ENCODE results near the gene CDH4.

CDH4 gene

DNA sequence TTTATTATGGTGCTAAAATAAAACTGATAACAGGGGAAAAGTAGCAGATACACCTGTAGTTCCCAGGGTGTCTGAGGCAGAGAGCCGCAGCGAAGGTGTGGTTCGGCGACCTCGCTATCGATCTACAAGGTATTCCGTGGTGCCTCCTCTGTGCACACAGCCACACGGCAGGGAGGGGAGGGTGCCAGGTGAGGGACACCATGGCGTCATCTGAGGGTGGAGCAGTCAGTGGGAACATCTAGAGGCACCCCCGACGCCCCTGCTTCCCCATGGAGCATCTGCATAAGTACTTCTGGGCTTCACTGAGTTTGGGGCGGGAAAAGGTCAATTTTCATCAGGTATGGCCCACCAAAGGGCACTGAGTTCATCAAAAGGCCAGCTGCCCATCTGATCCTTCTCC is 570.3 kb downstream of the CDH4 start:
- no peak overlapping the region for H3K4me3 ChIP-seq (ENCODE audit: low read depth, low read length)
- no peak overlapping the region for H3K9ac ChIP-seq (ENCODE audit: low read length)
- no peak overlapping the region for H3K27ac ChIP-seq (ENCODE audit: low read depth, low read length)
- peaks cover 26% of the 10 kb centered on the region for H3K27me3 ChIP-seq (ENCODE audit: control insufficient read depth, insufficient read depth, low read length)
- H3K4me1 ChIP-seq (ENCODE audit: control insufficient read depth, insufficient read depth, low read length), result no peaks in the 10 kb centered on the region
- H3K36me3 ChIP-seq (ENCODE audit: control insufficient read depth, insufficient read depth, low read length), result no peaks in the 10 kb centered on the region
- H3K9me3 ChIP-seq (ENCODE audit: control insufficient read depth, insufficient read depth, low read depth, low read length), result peaks cover 6% of the 10 kb centered on the region

DNA sequence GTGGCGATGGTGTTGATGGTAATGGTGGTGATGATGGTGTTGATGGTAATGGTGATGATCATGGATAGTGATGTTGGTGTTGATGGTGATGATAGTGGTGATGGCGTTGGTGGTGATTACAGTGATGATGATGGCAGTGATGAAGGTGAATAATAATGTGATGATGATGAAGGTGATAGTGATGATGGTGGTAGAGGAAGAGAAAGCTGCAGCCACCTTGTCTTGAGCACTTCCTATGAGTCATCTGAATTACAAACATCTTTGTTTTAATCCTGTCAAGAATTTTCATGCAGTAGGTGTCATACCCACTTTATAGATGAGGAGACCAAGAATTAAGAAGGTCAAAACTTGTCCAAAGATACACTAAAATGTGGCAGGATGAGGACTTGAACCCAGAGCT is 571.2 kb downstream of the CDH4 start:
- peaks cover 26% of the 10 kb centered on the region for H3K27me3 ChIP-seq (ENCODE audit: control insufficient read depth, insufficient read depth, low read length)

DNA sequence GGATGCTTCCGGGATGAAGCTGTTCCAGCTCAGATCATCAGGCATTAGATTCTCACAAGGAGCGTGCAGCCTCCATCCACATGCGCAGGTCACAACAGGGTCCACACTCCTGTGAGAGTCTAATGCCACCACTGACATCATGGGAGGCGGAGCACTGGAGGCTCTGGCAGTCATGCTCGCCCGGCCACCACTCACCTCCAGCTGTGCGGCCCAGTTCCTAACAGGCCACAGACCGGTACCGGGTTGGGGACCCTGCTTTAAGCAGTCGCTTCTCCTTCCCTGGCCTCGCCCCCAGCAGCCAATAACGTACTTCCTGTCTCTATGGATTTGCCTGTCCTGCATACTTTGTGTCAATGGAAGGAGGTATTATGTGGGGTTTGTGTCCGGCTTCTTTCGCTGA is 576.8 kb downstream of the CDH4 start:
- no peaks in the 10 kb centered on the region for H3K36me3 ChIP-seq (ENCODE audit: control insufficient read depth, insufficient read depth, low read length)
- H3K27me3 ChIP-seq (ENCODE audit: control insufficient read depth, insufficient read depth, low read length), result peaks cover 23% of the 10 kb centered on the region
- H3K4me1 ChIP-seq (ENCODE audit: control insufficient read depth, insufficient read depth, low read length), result no peaks in the 10 kb centered on the region
- H3K9ac ChIP-seq (ENCODE audit: low read length), result no peak overlapping the region
- H3K27ac ChIP-seq (ENCODE audit: low read depth, low read length), result no peak overlapping the region
- H3K4me3 ChIP-seq (ENCODE audit: low read depth, low read length), result no peak overlapping the region
- peaks cover 18% of the 10 kb centered on the region for H3K9me3 ChIP-seq (ENCODE audit: control insufficient read depth, insufficient read depth, low read depth, low read length)

More for the DNA sequence above, 571.2 kb downstream of the CDH4 start:
- H3K9ac ChIP-seq (ENCODE audit: low read length), result no peak overlapping the region
- no peaks in the 10 kb centered on the region for H3K36me3 ChIP-seq (ENCODE audit: control insufficient read depth, insufficient read depth, low read length)
- no peak overlapping the region for H3K27ac ChIP-seq (ENCODE audit: low read depth, low read length)
- no peak overlapping the region for H3K4me3 ChIP-seq (ENCODE audit: low read depth, low read length)
- peaks cover 13% of the 10 kb centered on the region for H3K9me3 ChIP-seq (ENCODE audit: control insufficient read depth, insufficient read depth, low read depth, low read length)
- H3K4me1 ChIP-seq (ENCODE audit: control insufficient read depth, insufficient read depth, low read length), result no peaks in the 10 kb centered on the region

DNA sequence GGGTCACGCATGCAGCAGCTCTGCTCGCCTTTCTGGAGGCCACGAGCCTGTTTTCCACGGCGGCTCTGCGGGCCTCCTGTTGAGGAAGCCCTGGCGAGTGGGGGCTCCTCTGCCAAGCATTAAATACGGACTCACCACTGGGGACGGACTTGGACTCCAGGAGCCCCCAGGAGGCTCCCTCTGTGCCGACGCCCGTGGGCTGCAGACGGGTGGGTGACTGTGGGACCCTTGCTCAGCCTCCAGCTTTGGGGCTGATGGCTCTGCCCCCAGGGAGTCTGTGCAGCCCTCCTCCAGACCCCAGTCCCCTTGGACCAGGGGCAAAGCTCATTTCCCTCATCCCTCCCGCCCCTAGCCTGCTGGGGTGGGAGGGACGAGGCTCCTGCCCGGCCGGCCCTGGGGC is 577.5 kb downstream of the CDH4 start:
- no peak overlapping the region for H3K27ac ChIP-seq (ENCODE audit: low read depth, low read length)
- H3K9ac ChIP-seq (ENCODE audit: low read length), result no peak overlapping the region
- H3K27me3 ChIP-seq (ENCODE audit: control insufficient read depth, insufficient read depth, low read length), result peaks cover 21% of the 10 kb centered on the region
- no peaks in the 10 kb centered on the region for H3K36me3 ChIP-seq (ENCODE audit: control insufficient read depth, insufficient read depth, low read length)
- H3K4me3 ChIP-seq (ENCODE audit: low read depth, low read length), result no peak overlapping the region
- H3K4me1 ChIP-seq (ENCODE audit: control insufficient read depth, insufficient read depth, low read length), result no peaks in the 10 kb centered on the region
- peaks cover 18% of the 10 kb centered on the region for H3K9me3 ChIP-seq (ENCODE audit: control insufficient read depth, insufficient read depth, low read depth, low read length)

DNA sequence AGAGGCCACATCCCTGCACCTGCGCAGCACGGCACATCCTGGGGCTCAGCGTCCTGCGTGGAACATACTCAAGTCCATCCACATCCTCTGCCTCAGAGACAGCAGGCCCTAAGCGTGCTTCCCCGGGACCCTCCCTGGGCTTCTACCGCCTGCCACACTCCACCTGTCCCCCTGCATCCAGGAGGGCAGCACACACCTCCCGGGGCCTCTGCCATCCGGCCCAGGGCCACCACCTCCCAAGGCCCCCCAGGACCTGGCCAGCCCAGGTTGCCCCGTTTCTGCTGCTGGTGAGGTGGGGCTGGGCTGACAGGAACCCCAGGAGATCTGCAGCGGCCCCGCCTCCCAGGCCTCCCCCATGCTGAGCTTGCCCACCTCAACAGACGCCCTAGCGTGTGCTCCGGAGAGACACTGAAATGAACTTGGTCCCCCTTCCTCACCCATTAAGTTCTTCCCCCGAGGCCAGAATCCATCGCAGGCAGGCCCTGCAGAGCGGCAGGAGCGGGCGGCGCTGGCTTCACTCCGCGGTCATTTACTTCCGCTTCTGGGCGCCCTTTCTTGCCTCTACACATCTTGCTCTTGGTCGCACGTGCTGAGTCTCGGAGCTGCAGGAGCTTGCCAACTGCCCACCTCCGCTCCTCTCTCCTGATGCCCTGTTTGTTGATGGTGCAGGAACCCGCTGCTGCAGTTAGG is 578.3 kb downstream of the CDH4 start:
- Histone ChIP-seq H3K4me1 (ENCODE audit: control insufficient read depth, insufficient read depth, low read length) (no peaks in the 10 kb centered on the region), H3K36me3 (ENCODE audit: control insufficient read depth, insufficient read depth, low read length) (no peaks in the 10 kb centered on the region), H3K9ac (ENCODE audit: low read length) (no peak overlapping the region), H3K27me3 (ENCODE audit: control insufficient read depth, insufficient read depth, low read length) (peaks cover 21% of the 10 kb centered on the region), H3K27ac (ENCODE audit: low read depth, low read length) (no peak overlapping the region), H3K9me3 (ENCODE audit: control insufficient read depth, insufficient read depth, low read depth, low read length) (peaks cover 18% of the 10 kb centered on the region), H3K4me3 (ENCODE audit: low read depth, low read length) (no peak overlapping the region)

DNA sequence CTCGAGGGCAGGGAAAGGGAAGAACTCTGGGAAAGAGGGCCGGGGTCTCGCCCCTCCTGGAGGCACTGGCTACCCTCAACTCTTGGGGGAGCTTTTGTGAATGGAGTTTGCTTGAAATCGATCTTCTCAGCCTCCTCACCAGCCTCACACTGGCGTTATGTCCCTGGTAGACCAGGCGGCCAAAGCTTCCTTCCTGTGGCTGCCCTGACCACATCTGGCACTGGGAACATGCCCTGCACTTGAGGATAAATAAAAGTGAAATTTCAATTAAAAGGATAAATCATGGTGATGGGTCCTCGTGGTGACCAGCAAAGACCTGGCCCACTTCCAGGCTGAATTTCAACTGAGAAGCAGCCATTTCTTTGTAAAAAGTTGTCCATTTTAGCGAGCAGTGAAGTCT is 578.9 kb downstream of the CDH4 start:
- Histone ChIP-seq H3K4me1 (ENCODE audit: control insufficient read depth, insufficient read depth, low read length) (no peaks in the 10 kb centered on the region), H3K9me3 (ENCODE audit: control insufficient read depth, insufficient read depth, low read depth, low read length) (peaks cover 18% of the 10 kb centered on the region), H3K4me3 (ENCODE audit: low read depth, low read length) (no peak overlapping the region), H3K27me3 (ENCODE audit: control insufficient read depth, insufficient read depth, low read length) (peaks cover 21% of the 10 kb centered on the region), H3K36me3 (ENCODE audit: control insufficient read depth, insufficient read depth, low read length) (no peaks in the 10 kb centered on the region), H3K27ac (ENCODE audit: low read depth, low read length) (no peak overlapping the region), H3K9ac (ENCODE audit: low read length) (no peak overlapping the region)

DNA sequence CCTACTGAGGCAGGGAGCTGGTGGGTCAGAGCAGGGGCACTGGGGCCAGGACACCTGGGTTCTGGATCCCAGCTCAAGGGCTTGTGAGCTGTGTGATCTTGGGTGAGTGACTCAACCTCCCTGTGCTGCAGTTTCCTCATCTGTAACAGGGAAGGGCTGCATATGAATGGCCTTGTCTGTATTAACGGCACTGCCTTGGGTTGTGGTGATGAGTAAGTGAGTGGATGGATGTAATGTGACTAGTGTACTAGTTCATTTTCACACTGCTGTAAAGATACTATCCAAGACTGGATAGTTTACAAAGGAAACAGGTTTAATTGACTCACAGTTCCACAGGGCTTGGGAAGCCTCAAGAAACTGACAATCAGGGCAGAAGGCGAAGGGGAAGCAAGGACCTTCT is 580.1 kb downstream of the CDH4 start:
- Histone ChIP-seq H3K27me3 (ENCODE audit: control insufficient read depth, insufficient read depth, low read length) (peaks cover 18% of the 10 kb centered on the region), H3K9ac (ENCODE audit: low read length) (no peak overlapping the region), H3K4me3 (ENCODE audit: low read depth, low read length) (no peak overlapping the region), H3K4me1 (ENCODE audit: control insufficient read depth, insufficient read depth, low read length) (no peaks in the 10 kb centered on the region), H3K36me3 (ENCODE audit: control insufficient read depth, insufficient read depth, low read length) (no peaks in the 10 kb centered on the region), H3K9me3 (ENCODE audit: control insufficient read depth, insufficient read depth, low read depth, low read length) (peaks cover 18% of the 10 kb centered on the region), H3K27ac (ENCODE audit: low read depth, low read length) (no peak overlapping the region)

DNA sequence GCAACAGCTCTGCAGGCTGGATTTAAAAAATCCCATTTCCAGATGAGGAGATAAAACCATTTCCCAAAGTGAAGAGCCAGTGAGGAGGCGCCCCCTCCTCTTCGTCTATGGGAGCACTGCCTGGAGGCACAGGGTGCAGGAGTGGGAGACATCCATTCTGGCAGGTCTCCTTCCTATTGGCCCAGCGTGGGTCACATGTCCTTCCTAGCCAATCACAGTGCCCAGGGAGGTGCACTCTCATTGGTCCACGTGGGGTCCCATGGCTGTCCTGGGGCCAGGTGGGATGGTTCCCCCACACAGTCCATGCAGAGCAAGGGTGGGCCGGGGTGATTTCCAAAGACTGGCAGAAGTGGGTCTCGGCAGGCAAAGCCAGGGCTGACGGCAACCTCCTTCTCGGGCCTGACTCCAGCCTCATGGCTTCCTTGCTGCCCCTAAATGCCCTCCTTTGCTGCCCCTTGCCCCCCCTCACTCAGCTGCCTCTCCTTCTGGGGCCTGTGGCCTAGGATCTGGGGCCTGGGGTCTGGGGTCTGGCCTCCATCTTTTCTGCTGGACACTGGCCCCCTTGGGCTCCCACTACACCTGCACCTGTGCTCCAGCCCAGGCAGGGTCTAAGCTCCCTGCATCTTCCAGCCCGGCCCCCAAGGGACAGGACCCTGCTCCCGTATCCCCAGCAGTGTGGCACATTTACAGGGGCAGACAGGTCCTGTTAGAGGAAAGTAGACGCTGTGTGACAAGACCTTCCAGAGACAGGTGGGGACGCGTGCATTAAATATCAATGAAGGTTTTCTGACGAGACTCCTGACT is 581.9 kb downstream of the CDH4 start:
- Histone ChIP-seq H3K4me3 (ENCODE audit: low read depth, low read length) (no peak overlapping the region), H3K27ac (ENCODE audit: low read depth, low read length) (no peak overlapping the region), H3K9me3 (ENCODE audit: control insufficient read depth, insufficient read depth, low read depth, low read length) (peaks cover 3% of the 10 kb centered on the region), H3K27me3 (ENCODE audit: control insufficient read depth, insufficient read depth, low read length) (peaks cover 20% of the 10 kb centered on the region), H3K36me3 (ENCODE audit: control insufficient read depth, insufficient read depth, low read length) (no peaks in the 10 kb centered on the region), H3K9ac (ENCODE audit: low read length) (no peak overlapping the region), H3K4me1 (ENCODE audit: control insufficient read depth, insufficient read depth, low read length) (no peaks in the 10 kb centered on the region)

DNA sequence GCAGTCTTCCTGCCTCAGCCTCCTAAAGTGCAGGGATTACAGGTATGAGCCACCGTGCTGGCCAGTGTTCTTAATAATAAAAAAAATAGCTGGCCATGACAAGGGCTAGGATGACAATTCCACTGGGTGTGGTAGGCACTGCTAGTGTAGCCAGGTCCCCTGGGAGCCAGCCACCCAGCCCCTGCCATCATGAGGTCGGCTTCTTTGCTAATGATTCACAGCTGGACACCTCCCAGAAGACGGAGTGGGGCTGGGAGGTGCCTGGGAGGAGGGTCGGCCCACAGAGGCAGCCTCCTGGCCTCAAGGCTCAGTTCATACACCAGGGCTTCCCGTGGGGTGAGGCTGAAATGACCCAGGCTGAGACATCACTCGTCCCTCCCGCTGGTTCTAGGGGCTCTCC is 583.2 kb downstream of the CDH4 start:
- H3K36me3 ChIP-seq (ENCODE audit: control insufficient read depth, insufficient read depth, low read length), result no peaks in the 10 kb centered on the region
- H3K27me3 ChIP-seq (ENCODE audit: control insufficient read depth, insufficient read depth, low read length), result peaks cover 20% of the 10 kb centered on the region
- no peak overlapping the region for H3K4me3 ChIP-seq (ENCODE audit: low read depth, low read length)
- no peaks in the 10 kb centered on the region for H3K9me3 ChIP-seq (ENCODE audit: control insufficient read depth, insufficient read depth, low read depth, low read length)
- no peak overlapping the region for H3K9ac ChIP-seq (ENCODE audit: low read length)
- H3K27ac ChIP-seq (ENCODE audit: low read depth, low read length), result no peak overlapping the region
- no peaks in the 10 kb centered on the region for H3K4me1 ChIP-seq (ENCODE audit: control insufficient read depth, insufficient read depth, low read length)

DNA sequence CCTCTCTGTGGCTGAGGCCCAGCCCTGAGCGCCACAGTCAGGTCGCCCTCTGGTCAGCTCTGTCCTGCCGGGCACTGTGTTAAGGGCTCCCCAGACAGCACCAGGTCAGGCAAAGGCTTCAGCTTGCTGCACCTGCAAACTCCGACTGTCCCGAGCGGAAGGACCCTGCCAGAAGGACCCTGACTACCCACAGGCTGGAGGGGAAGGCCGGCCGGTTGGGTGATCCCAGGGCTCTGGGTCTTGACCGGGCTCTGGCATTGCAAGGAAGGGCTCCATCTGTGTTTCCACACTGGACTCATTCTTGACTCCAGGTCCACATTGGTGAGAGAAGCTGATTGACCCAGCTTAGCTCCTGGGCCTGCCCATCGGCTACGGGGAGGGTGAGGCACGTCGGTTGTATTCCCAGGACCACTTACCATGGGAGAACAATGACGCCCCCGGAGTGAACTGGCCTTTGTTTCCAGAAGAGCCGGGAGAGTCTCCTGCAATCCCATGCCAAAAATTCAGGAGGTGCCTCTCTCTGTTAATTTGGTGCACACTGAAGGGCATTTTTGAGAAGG is 583.8 kb downstream of the CDH4 start:
- Histone ChIP-seq H3K27me3 (ENCODE audit: control insufficient read depth, insufficient read depth, low read length) (peaks cover 18% of the 10 kb centered on the region), H3K27ac (ENCODE audit: low read depth, low read length) (no peak overlapping the region), H3K9ac (ENCODE audit: low read length) (no peak overlapping the region), H3K36me3 (ENCODE audit: control insufficient read depth, insufficient read depth, low read length) (no peaks in the 10 kb centered on the region), H3K9me3 (ENCODE audit: control insufficient read depth, insufficient read depth, low read depth, low read length) (no peaks in the 10 kb centered on the region), H3K4me1 (ENCODE audit: control insufficient read depth, insufficient read depth, low read length) (no peaks in the 10 kb centered on the region), H3K4me3 (ENCODE audit: low read depth, low read length) (no peak overlapping the region)

DNA sequence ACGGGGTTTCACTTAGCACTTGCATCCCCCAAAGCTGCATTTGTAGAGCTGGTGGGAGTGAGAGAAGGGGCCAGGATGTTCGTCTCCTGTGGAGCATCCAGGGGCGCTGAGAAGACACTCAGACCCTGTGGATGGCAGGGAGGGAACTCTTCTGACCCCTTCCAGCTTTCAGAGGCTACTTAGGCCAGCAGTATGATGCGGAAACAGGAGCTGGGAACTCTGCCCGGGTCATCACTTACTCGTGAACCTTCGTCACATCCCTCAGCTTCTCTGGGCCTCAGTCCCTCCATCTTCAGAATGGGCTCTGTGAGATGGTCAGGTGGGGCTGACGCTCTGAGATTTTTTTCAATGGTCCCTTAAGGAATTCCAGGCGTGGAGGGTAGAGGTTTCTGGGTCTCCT is 585.1 kb downstream of the CDH4 start:
- Histone ChIP-seq H3K27ac (ENCODE audit: low read depth, low read length) (no peak overlapping the region), H3K36me3 (ENCODE audit: control insufficient read depth, insufficient read depth, low read length) (no peaks in the 10 kb centered on the region), H3K4me1 (ENCODE audit: control insufficient read depth, insufficient read depth, low read length) (no peaks in the 10 kb centered on the region), H3K27me3 (ENCODE audit: control insufficient read depth, insufficient read depth, low read length) (peaks cover 10% of the 10 kb centered on the region; the same call in 1 of the 2 replicates), H3K9ac (ENCODE audit: low read length) (no peak overlapping the region), H3K9me3 (ENCODE audit: control insufficient read depth, insufficient read depth, low read depth, low read length) (no peaks in the 10 kb centered on the region), H3K4me3 (ENCODE audit: low read depth, low read length) (no peak overlapping the region)
